RKO (cell line): ENCODE data around the gene PPP2R2B.

Experiments used
- DNase-seq: peaks from one replicate; pipeline ENCODE4 v3.0.0-alpha.2; 2016; ENCODE audit warnings: low spot score

Gene PPP2R2B

GRCh38 chr5:146548781-146549449 lies 329.6 kb downstream of the PPP2R2B start:
- DNase-seq: no peak

- no peak for DNase-seq
Observed at GRCh38 chr5:146544232-146544631, 334.3 kb downstream of the PPP2R2B start.

- DNase-seq: peak; percentile 68
Observed at GRCh38 chr5:146541958-146542849, 336.4 kb downstream of the PPP2R2B start.

GRCh38 chr5:146540414-146540813 lies 338.1 kb downstream of the PPP2R2B start:
- no peak for DNase-seq

GRCh38 chr5:146539973-146540372 lies 338.6 kb downstream of the PPP2R2B start:
- no peak for DNase-seq

- DNase-seq: no peak
Observed at GRCh38 chr5:146538432-146538831, 340.1 kb downstream of the PPP2R2B start.

GRCh38 chr5:146533882-146534281 lies 344.7 kb downstream of the PPP2R2B start:
- DNase-seq: no peak

GRCh38 chr5:146533260-146533857 lies 345.2 kb downstream of the PPP2R2B start:
- peak; percentile 67 for DNase-seq
